ENCODE results near the gene FLAD1.

Gene FLAD1

GRCh38 chr1:154951901-154952657, 31.1 kb upstream of the FLAD1 start:
- in situ Hi-C loops (cut with HindIII; ENCODE audit: low sequenced_read_pairs), result no loop called here

- in situ Hi-C loops (cut with HindIII; ENCODE audit: low sequenced_read_pairs), result no loop called here
Observed at GRCh38 chr1:154952664-154953063, 30.5 kb upstream of the FLAD1 start.

GRCh38 chr1:154953611-154954038, 29.5 kb upstream of the FLAD1 start:
- in situ Hi-C loops (cut with HindIII; ENCODE audit: low sequenced_read_pairs), result no loop called here

DNA sequence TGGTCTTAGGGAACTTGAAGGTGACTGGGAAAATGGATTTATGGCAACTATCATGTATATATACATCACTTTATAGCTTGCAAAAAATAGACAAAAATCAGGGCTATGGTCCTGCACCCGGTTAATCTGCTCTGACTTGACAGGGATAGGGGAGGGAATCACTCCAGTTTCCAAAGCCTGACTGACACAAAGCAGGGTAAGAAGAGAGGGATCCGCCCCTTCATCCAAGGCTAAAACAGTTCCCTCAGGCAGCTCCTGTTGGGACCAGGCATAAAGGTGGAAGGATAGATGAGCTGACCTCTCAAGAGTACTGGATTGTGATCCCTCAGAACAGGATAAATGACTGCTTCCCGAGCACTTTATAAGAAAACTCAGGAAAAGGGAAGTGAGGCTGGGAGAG, 28.6 kb upstream of the FLAD1 start:
- in situ Hi-C loops (cut with HindIII; ENCODE audit: low sequenced_read_pairs), result no loop called here

GRCh38 chr1:154955039-154955717, 28.0 kb upstream of the FLAD1 start:
- in situ Hi-C loops (cut with HindIII; ENCODE audit: low sequenced_read_pairs), result no loop called here

- in situ Hi-C loops (cut with HindIII; ENCODE audit: low sequenced_read_pairs), result no loop called here
Observed at GRCh38 chr1:154955718-154956543, 27.2 kb upstream of the FLAD1 start, which contains the start of gene PBXIP1. Gene PBXIP1 (minus strand): TSS chr1:154956099. CDS start chr1:154953721, 2,378 bp downstream.

GRCh38 chr1:154956544-154956941, 26.6 kb upstream of the FLAD1 start:
- in situ Hi-C loops (cut with HindIII; ENCODE audit: low sequenced_read_pairs), result no loop called here

GRCh38 chr1:154957091-154957657, 26.0 kb upstream of the FLAD1 start:
- in situ Hi-C loops (cut with HindIII; ENCODE audit: low sequenced_read_pairs), result no loop called here

DNA sequence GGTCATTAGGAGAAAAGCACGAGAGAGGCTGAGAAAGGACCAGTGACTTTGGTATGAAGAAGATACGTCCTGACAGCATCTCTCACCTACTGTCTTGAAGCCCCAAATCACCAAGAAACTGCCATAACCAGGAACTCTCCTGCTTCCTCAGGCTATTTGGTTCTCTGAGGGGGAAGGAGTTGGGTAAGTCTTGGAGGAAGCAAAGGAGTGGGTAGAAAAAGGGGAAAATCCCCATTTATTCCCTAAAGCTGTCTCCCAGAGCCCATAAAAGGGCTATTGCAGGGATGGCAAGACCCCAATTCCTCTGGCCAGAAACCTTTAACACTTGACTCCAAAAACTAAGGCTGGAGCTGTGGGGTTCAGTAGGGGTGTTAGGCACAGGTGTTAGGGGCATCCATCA, 25.1 kb upstream of the FLAD1 start:
- in situ Hi-C loops (cut with HindIII; ENCODE audit: low sequenced_read_pairs), result no loop called here

DNA sequence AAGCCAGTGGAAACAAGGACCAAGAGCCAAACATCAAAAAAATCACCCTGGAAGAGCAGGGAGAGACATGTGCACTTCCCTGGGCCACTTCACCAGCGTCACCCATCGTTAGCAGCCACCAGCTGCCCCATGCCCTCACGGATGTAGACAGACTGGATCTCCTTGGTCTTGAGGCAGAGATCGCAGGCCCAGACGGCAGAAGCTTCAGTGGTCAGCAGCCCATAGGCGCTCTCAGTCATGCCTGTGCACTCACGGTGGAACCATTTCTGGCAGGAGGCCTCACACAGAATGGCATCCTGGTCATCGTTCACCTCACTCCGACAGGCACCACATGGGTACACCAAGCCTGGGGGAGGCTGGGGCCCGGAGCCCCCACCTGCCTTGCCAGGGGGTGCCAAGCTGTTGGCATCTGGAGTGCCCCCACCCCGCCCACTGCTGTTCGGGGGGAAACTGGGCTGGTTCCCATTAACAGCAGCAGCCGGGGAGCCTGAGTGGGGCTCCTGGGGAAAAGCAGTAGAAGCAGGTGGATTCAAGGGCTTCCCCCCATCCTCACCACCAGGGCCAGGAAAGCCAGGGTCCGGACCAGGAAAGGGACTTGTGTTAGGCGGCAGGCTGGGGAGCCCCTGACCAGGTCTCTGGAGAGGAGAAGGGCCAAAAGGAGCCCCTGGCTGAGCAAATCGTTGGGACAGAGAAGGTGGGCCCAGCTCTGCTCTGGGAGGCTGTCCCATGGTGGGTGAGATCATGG, 24.3 kb upstream of the FLAD1 start:
- in situ Hi-C loops (cut with HindIII; ENCODE audit: low sequenced_read_pairs), result no loop called here

- in situ Hi-C loops (cut with HindIII; ENCODE audit: low sequenced_read_pairs), result no loop called here
Observed at GRCh38 chr1:154959426-154959780, 23.7 kb upstream of the FLAD1 start.

DNA sequence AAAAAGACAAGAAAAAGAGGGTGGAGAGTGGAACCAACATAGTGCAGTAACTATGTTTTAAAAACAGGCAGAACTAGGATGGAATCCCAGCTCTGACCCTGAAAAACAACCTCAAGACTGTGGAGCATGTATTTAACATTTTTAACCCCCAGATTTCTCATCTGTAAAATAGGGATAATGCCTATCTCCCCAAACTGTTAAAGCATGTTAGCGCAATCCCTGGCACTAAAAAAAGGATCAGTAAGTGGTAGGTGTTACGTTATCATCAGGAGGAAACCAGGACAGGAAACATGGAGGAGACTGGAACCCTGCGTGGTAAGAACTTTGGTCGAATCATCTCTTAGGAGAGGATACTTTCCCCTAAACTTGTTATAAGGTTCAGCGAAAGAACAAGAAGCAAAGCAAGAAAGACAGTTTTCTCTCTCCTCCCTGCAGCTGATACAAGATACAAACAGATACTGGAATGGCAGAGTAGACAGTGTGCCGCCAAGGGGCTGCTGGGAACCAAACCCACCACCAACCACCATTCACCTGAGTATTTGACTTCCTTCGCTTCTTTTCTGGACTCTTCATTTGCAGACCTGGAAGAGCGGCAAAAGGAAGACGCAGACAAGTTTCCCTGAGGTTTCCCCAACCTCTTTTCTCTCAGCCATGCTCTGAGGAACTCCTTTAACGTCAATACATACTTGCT, 22.6 kb upstream of the FLAD1 start:
- in situ Hi-C loops (cut with HindIII; ENCODE audit: low sequenced_read_pairs), result no loop called here

GRCh38 chr1:154961207-154962155, 21.7 kb upstream of the FLAD1 start, which contains the start of gene PYGO2:
Gene PYGO2 (minus strand): TSS chr1:154961782. CDS start chr1:154961576, 206 bp downstream.
- in situ Hi-C loops (cut with HindIII; ENCODE audit: low sequenced_read_pairs), result no loop called here

DNA sequence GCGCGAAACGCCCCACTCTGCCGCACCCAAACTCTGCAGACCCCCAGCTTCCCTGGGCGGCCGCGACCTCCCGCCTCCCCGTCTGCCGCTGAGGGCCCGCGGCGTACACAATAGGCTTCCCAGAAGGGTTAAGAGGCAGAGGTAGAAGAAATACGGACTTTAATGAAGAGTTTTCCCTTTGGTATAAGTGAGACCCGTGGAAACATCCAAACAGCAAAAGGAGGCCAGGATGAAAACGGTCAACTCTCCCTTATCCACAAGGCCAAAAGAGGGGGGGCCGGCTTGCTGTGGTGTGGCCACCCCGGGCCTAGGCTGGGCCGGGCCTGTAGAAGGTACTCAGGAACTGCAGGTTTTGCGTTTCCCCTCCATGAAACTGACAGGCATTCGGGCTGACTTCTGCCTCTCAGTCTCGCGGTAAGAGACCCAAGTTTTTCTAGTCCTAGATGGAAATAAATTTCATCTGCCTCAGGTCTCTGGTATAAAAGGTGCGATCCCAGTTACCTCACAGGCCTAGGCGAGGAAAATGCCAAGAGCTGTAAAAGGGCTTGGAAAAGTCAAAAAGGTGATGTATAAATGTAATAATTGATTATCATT, 20.9 kb upstream of the FLAD1 start:
- in situ Hi-C loops (cut with HindIII; ENCODE audit: low sequenced_read_pairs), result no loop called here

GRCh38 chr1:154962795-154963330, 20.3 kb upstream of the FLAD1 start:
- in situ Hi-C loops (cut with HindIII; ENCODE audit: low sequenced_read_pairs), result no loop called here

GRCh38 chr1:154963643-154964042, 19.5 kb upstream of the FLAD1 start:
- in situ Hi-C loops (cut with HindIII; ENCODE audit: low sequenced_read_pairs), result no loop called here

DNA sequence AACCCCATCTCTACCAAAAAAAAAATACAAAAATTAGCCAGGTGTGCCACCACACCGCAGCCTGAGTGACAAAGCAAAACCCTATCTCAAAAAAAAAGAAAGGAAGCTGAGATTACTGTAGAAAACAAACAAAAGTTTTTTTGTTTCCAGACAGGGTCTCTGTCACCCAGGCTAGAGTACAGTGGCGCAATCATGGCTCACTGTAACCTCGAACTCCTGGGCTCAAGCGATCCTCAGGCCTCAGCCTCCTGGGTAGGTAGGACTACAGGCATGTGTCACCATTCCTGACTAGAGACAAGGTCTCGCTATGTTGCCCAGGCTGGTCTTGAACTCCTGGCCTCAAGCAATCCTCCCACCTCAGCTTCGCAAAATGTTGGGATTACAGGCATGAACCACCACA, 18.8 kb upstream of the FLAD1 start:
- in situ Hi-C loops (cut with HindIII; ENCODE audit: low sequenced_read_pairs), result no loop called here

DNA sequence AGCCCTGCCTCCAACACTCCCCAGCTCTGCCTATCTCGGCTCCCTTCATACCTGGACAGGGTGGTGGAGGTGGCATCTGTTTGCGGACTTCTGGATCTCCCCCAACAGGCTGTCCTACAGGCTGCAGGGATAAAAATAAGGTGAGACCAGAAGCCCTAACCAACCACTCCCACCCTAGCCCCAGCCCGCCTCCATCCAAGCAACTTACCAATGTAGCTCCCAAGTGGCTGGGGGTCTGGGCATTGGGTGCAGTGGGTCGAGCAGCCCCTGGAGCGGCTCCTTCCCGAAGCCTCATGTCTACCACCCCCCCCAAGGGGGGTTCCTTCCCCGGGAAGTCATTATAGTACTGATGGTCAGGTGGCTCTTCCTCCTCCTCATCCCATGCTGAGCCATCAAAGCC, 17.0 kb upstream of the FLAD1 start:
- in situ Hi-C loops (cut with HindIII; ENCODE audit: low sequenced_read_pairs), result no loop called here
